B cell (primary cell): Measurements from ENCODE around the gene CTNNA3.

Source experiments
- CTCF ChIP-seq: fragments of 200-600 bp; IDR thresholded peaks from one replicate; pipeline ENCODE4 v1.8.0; 2022; ENCODE audit warnings: antibody characterized with exemption, mild to moderate bottlenecking
- EZH2 ChIP-seq: IDR thresholded peaks from 2 replicates; pipeline ENCODE4 v1.6.1; 2012; ENCODE audit warnings: borderline replicate concordance, low read depth, mild to moderate bottlenecking, moderate library complexity, low read length; ENCODE audit not compliant: insufficient read depth, poor library complexity, severe bottlenecking

GRCh38 chr10:67224553-67224952, 471.4 kb downstream of the CTNNA3 start:
- TF ChIP-seq CTCF (no peak), EZH2 (no peak)
